ENCODE results near the gene KNDC1.
"Not testable (repeated sequence)": the region's sequence is repeated elsewhere in the genome, so short reads cannot be mapped to it uniquely, and the experiment has no call there.

Gene KNDC1

DNA sequence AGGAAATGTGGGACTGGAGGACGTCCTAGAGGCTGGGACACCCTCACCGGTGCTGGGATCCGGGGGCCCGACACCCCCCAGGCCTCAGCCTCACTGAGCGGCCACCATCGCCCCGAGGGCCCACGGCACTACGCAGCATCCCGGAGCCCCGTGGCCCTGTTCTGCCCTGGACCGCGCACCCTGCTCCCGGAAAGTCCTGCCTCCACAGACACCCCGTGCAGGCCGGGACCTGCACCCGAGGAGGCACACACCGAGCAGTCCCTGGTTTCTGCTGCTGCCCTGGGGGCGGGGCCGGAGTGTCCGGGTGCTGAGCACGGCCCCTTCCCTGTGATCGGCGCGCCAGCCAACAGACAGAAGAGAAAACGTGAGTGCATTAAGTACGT, 18.1 kb upstream of the KNDC1 start:
- DNase-seq: no peak

DNA sequence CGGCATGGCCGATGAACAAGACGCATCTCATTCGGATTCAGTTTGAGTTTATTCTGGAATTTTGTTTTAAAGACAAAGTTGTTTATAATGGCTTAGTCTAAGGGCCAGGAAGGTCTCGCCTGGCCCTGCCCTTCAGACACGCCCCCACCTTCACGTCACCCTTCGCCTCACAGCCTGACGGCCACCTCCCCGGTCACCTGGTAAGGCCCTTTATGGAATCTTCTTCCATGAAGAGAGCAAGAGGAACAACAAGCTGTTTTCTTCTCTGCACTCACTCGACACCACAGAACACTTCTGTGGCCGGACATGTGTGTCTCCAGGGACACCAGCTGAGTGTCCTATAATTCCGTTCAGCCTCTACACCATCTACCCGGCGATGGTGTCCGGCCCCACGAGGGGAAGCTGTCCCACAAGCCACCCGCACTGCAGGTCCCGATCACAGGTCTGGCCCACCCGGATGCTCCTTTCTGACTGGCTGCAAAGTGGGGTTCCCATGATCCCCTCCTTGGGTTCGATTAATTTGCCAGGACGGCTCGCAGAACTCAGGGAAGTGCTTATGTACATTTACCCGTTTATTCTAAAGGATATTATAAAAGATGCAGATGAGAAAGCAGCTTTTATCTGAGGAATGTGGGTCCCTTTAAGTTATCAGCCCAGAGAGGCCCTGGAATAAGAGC, 17.4 kb upstream of the KNDC1 start:
- DNase-seq: no peak

DNA sequence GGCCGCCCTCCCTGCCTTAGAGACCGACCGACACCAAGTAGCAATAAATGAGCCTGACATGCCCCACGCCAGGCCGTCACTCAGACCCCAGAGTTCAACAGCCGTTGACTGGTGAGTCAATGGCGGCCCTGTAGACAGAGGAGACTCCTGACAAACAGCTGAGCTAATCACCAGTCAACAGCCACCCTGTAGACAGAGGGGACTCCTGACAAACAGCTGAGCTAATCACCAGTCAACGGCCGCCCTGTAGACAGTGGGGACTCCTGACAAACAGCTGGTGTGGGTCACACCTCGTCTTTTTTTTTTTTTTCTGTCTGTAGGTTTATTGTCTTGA, 16.9 kb upstream of the KNDC1 start:
- no peak for DNase-seq

- DNase-seq: no peak
Observed at GRCh38 chr10:133143546-133143945, 16.5 kb upstream of the KNDC1 start.

GRCh38 chr10:133144771-133145170, 15.2 kb upstream of the KNDC1 start:
- DNase-seq: no peak

- DNase-seq: no peak
Observed at GRCh38 chr10:133150226-133150625, 9.8 kb upstream of the KNDC1 start.

GRCh38 chr10:133150656-133151055, 9.4 kb upstream of the KNDC1 start:
- DNase-seq: no peak

DNA sequence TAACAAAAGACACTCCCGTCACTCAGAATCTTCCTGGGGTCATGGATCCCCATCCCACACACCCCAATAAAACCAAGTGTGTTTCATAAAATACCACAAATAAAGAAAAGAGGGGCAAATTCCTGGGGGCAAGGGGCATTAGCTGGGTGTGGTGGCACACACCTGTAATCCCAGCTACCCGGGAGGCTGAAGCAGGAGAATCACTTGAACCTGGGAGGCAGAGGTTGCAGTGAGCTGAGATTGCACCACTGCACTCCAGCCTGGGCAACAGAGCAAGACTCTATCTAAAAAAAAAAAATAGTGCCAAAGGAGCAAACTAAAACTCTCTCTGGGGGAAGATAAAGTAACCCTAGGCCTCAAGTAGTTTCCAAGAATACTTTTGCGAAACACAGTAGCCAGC, 8.9 kb upstream of the KNDC1 start:
- DNase-seq: not testable (repeated sequence)

- no peak for DNase-seq
Observed at GRCh38 chr10:133151543-133151972, 8.5 kb upstream of the KNDC1 start.

GRCh38 chr10:133154411-133154810, 5.6 kb upstream of the KNDC1 start:
- DNase-seq: no peak

DNA sequence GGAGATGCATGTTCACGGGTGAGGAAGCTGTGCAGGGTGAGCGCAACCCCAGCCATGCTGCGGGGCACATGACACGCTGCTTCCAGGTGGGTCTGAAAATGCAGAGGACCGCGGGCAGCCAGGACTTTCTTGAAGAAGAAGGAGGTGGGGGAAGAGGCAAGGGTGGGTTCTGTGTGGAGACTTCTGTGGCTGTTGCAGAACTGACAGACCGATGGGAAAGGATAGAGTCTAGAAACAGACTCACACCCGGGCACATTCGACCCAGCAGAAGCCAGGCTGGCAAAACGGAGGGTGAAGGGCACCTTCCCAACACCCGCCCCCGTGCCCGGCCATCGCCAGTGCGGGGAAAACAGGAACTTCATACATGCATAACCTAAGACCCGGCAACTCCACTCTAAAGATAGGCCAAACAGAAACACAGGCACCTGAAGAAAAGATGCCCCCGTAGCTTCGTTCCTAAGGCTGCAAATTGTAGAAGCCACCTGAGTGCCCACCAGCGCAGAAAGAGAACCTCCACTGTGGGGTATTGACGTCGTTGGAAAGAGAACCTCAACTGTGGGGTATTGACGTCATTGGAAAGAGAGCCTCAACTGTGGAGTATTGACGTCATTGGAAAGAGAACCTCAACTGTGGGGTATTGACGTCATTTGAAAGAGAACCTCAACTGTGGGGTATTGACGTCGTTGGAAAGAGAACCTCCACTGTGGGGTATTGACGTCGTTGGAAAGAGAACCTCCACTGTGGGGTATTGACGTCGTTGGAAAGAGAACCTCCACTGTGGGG, 4.8 kb upstream of the KNDC1 start:
- DNase-seq: no peak

- DNase-seq: no peak
Observed at GRCh38 chr10:133156674-133157579, 3.1 kb upstream of the KNDC1 start.

DNA sequence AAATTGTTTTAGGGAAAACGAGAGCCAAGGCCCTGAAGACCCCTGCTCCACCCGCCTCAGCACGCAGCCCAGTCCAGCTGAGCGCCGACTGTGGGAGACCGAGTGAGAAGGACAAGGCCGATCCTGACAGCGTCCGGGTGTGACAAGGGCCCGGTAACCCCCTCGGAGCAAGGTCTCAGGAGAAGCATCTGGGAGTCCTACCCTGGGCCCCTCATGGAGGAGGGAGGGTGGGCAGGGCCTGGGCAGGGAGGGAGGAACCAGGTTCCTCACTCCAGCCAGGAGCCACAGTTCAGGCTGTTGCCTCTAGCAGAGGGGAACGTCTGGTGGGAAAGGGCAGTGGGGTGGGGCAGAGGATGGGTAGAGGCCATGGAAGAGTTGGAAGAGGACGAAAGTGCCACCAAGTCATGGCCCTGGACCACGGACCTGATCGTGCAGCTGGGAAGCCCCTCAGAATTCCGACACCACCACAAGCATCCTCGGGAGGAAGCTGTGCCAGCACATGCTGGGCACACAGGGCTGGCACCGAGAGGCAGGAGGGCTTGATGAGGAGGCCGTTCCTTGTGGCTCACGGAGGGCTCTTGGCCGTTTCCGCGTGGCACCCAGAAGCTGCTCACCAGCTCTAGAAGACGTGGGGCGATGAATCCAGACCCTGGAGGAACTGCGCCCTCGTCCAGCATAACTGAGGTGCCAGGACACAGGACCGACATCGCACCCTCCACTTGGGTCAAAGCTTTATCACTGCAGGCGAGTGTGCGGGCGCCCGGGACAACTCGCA, 2.2 kb upstream of the KNDC1 start:
- DNase-seq: no peak

DNA sequence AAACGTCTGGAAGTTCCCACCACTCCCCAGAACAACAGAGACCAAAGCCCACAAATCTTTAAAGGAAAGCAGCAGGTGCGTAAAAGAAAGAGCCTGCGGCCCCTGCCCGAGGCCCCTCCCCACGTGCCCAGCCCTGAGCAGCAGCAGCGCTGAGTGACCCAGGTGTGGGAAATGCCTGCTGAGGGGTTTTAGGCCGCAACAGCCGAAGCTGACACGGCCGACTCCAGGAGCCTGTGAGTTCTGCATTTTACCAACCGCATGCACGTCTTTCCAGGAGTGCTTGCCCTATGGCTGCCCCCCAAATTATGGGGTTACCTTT, 1.6 kb upstream of the KNDC1 start:
- DNase-seq: no peak

- DNase-seq: no peak
Observed at GRCh38 chr10:133158756-133159610, 1.0 kb upstream of the KNDC1 start.

GRCh38 chr10:133159611-133159949, 439 bp upstream of the KNDC1 start:
- no peak for DNase-seq

DNA sequence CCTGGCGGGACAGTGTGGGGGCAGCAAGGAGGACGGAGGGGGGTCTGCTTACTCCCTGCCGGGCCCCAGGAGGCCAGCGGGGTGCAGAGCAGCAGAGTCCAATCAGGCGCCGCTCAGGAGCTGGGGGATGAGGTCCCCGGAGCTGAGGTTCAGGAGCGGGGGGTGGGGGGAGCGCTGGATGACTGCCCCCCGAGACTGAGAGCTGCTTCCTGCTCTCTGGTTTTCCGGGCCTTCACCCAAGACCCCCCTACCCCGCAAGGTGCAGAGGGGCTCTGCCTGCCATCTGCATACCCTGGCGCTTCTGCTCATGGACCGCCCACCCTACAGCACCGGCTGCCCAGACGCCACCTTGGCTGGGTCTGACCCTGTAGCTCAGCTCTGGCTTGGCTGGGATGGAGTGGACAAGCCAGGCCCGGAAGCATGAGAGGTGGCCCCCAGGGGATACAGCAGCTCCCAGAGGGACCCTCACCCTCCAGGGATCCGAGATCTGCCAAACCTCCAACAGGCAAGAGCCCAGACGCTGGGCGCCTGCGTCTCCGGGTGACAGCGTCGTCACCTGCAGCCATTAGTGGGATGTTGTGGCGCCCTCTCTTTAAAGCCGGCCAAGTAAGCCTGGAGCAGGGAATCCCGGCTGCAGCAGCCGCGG, 930 bp downstream of the KNDC1 start:
- no peak for DNase-seq

DNA sequence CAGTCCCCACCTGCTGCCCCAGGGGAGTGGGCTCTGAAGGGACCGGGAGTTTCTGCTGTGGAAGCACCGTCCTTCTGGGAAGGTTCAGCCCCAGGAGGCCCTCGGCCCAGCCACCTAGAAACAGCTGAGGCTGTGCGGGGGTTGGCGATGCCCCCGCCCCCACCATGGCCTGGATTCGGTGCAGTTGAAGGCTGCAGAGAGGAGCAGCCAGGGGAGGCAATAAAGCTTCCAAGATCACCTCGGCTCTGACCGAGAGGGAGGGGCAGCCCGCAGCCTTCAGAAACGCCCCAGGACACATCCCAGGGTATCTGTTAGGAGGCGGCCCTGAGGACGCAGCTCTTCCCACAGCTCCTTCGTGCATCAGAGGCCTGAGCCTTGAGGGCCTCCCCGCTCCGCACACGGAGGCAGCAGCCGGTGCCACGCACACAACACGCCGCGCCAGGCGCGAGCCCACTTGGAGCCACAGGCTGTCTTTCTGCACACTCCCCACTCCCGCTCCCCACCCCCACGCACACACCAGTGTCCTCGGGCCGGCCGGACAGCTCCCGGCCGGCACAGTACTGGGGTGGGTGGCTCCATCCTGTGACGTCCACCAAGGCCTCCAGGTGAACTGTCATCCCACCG, 1.6 kb downstream of the KNDC1 start:
- no peak for DNase-seq

DNA sequence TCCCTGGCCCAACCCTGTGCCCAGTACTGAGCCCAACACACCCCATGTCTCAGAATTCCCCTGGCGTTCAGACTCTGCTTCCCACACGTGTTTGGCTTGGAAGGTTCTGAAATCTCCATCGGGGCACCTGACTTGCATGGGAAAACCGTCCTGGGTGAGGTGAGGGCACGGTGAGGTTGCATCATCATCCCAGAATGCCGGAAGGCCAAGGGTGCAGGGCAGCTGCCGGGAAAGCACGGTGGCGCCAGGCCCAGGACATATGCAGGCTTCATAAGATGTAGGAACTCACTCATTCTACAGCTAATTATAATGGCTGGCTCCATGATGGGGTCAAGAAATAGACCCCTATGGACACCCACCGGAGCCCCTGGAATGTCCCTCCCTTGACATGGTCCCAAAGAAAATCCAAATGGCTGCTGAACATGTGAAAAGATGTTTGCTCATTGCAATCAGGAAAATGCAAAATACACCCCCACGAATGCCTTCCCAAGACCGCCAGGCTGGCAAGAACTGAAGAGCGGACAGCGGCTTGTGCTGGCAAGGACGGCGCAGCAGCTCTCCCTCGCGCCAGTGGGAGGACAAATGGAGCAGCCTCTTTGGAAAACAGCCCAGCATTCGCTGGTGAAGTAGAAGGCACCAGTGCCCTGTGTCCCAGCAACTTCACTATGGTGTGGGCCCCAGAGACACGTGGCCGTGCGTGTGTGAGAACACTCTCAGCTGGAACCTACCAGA, 2.3 kb downstream of the KNDC1 start:
- no peak for DNase-seq
